Adrenal gland (tissue), 12 donors: ENCODE measurements around the gene B3GALT6. TPM values are rescaled to one million over a fixed set of nuclear protein-coding genes. Genes with fewer than 3 reads are reported as not detected.

Experiments used
- DNase-seq, 7 donors: peaks; one replicate each; pipeline ENCODE4 v3.0.0-alpha.2; 2019 to 2020
- H3K27ac ChIP-seq, 5 donors: fragments of 200-600 bp; sonication (generic) in 4 of 5; 1 replicate in 3 of 5; 2 replicates in 2 of 5; pipeline versions ENCODE4 v1.5.1 to v1.8.0; 2016 to 2020; ENCODE audit warnings: mild to moderate bottlenecking in 1 of 5
- H3K27me3 ChIP-seq: fragments of 200-600 bp; 2 replicates; pipeline ENCODE4 v1.8.0; 2021
- H3K36me3 ChIP-seq, 2 donors: fragments of 200-600 bp; replicated peaks in 1 of 2; 1 replicate in 1 of 2; 2 replicates in 1 of 2; pipeline versions ENCODE4 v1.5.1 to v1.8.0; 2018 to 2022
- H3K4me1 ChIP-seq, 2 donors: fragments of 200-600 bp; replicated peaks in 1 of 2; 1 replicate in 1 of 2; 2 replicates in 1 of 2; pipeline versions ENCODE4 v1.5.1 to v1.8.0; 2018 to 2021
- H3K4me3 ChIP-seq, 4 donors: fragments of 200-600 bp; sonication (generic) in 3 of 4; one replicate each; pipeline ENCODE4 v1.5.1; 2016 to 2018
- H3K9me3 ChIP-seq, 3 donors: fragments of 200-600 bp; sonication (generic) in 1 of 3; replicated peaks in 1 of 3; 1 replicate in 2 of 3; 2 replicates in 1 of 3; pipeline versions ENCODE4 v1.5.1 to v1.8.0; 2016 to 2021
- CTCF ChIP-seq, 6 experiments: fragments of 450-650 bp in 4 of 6; fragments of 200-600 bp in 2 of 6; sonication (generic) in 1 of 6; IDR thresholded peaks; 1 replicate in 5 of 6; 2 replicates in 1 of 6; pipeline versions ENCODE4 v1.5.1 to v1.8.0; 2016 to 2021; ENCODE audit warnings: antibody characterized with exemption in 6 of 6, mild to moderate bottlenecking in 2 of 6, moderate library complexity in 1 of 6
- POLR2A ChIP-seq, 2 donors: fragments of 450-650 bp; IDR thresholded peaks; one replicate each; pipeline ENCODE4 v1.6.1; 2017; ENCODE audit warnings: antibody characterized with exemption in 2 of 2, mild to moderate bottlenecking in 2 of 2, moderate library complexity in 1 of 2
- WGBS, 4 donors: extraction: QIAGEN DNeasy Blood & Tissue Kit in 2 of 4; methylation state at CpG; one replicate each; pipeline versions ENCODE4 v1.1.5 to v1.1.7; 2013 to 2017; 5-methylcytosine and 5-hydroxymethylcytosine counted together
- intact Hi-C, 2 donors: fragments of 100-400 bp; cut with DNase I; formaldehyde crosslinking; loops; one replicate each; pipeline versions ENCODE4 v1.14.1 to v1.15.0; 2022 to 2023
- polyA plus RNA-seq, 3 donors: library from polyadenylated mRNA; stranded (reverse); fragments of 200-250 nt in 2 of 3; fragments of 350-450 nt in 1 of 3; fragmentation: Illumina TruSeq in 1 of 3; extraction: RNeasy Lipid Tissue Mini Kit (QIAGEN cat#74804) in 1 of 3; gene quantifications; one replicate each; pipeline ENCODE4 v1.2.3, GENCODE V29; 2013 to 2014
- total RNA-seq, 9 donors: library from RNA; depleted of rRNA in 4 of 9; stranded (reverse); fragments of >200 nt in 4 of 9; fragments of 120-200 nt in 1 of 9; fragmentation: NEBNext Ultra II Directional in 1 of 9; extraction: Animal tissue kit (Norgen Biotek cat#: 25700) in 1 of 9; gene quantifications; one replicate each; pipeline versions ENCODE4 v1.1.0 to v1.2.4, GENCODE V29; 2013 to 2023
- donor health status: healthy with polysubstance abuse.
- donor health status: Bipolar disorder and iron deficiency.
- donor health status: DM: yes; HTN: yes; CAD: no.
- donor health status: DM: no; HTN: no; CAD: no.
- donor health status: DM: no; HTN: no; CAD: no.
- donor health status: DM: yes; HTN: yes; CAD: no.

B3GALT6 gene
- total and polyA plus RNA-seq, 12 donors: 7.2 to 39.4 (median 16.7) TPM

- peaks cover 0 to 33% of the 10 kb centered on the region in 2 donors for H3K36me3 ChIP-seq
- H3K4me1 ChIP-seq: peaks cover 15 to 29% of the 10 kb centered on the region in 2 donors
Measured at GRCh38 chr1:1268284-1268682, 36.2 kb downstream of the B3GALT6 start.

GRCh38 chr1:1270813-1271212 lies 38.8 kb downstream of the B3GALT6 start:
- 69 to 91% (median 82%) methylated on average over 7 of the region's 7 CpGs for WGBS, 4 donors
- Histone ChIP-seq H3K27me3 (no peaks in the 10 kb centered on the region), H3K4me3 (peak overlapping the region in 1 of 4 donors; percentile 12), H3K27ac (no peak overlapping the region), H3K9me3 (no peaks in the 10 kb centered on the region), H3K4me1 (peaks cover 20 to 38% of the 10 kb centered on the region in 2 donors), H3K36me3 (peaks cover 0 to 13% of the 10 kb centered on the region in 2 donors)
- intact Hi-C loops: no loop called here
- TF ChIP-seq POLR2A (IDR thresholded peaks at IDR 0.05): no peak
- no peak for TF ChIP-seq CTCF (IDR thresholded peaks at IDR 0.05)
- no peak for DNase-seq

More at GRCh38 chr1:1268284-1268682, 36.2 kb downstream of the B3GALT6 start:
- no peak for TF ChIP-seq POLR2A (IDR thresholded peaks at IDR 0.05)
- TF ChIP-seq CTCF (IDR thresholded peaks at IDR 0.05): no peak
- WGBS, 4 donors: 92 to 97% (median 96%) methylated on average over 13 of the region's 13 CpGs
- H3K27ac ChIP-seq: no peak overlapping the region
- DNase-seq: no peak
- no peaks in the 10 kb centered on the region for H3K27me3 ChIP-seq
- no peaks in the 10 kb centered on the region for H3K9me3 ChIP-seq
- no peak overlapping the region for H3K4me3 ChIP-seq
- intact Hi-C loops: no loop called here

GRCh38 chr1:1272341-1273208 lies 40.5 kb downstream of the B3GALT6 start:
- peak overlapping the region in 4 of 5 donors; percentile 51 to 97 (median 76) for H3K27ac ChIP-seq
- H3K9me3 ChIP-seq: no peaks in the 10 kb centered on the region
- peaks cover 0 to 3% of the 10 kb centered on the region in 2 donors for H3K36me3 ChIP-seq
- H3K27me3 ChIP-seq: no peaks in the 10 kb centered on the region
- TF ChIP-seq CTCF (IDR thresholded peaks at IDR 0.05) (no peak), POLR2A (IDR thresholded peaks at IDR 0.05) (no peak)
- H3K4me1 ChIP-seq: peaks cover 20 to 38% of the 10 kb centered on the region in 2 donors
- H3K4me3 ChIP-seq: peak overlapping the region; percentile 62 to 98 (median 78)
- peak in 1 of 7 donors; percentile 36 for DNase-seq
- intact Hi-C loops: no loop called here
- WGBS, 4 donors: 20 to 34% (median 26%) methylated on average over 22 to 43 of the region's 43 CpGs

GRCh38 chr1:1273209-1273511 lies 41.1 kb downstream of the B3GALT6 start:
- H3K4me1 ChIP-seq: peaks cover 20 to 38% of the 10 kb centered on the region in 2 donors
- no peaks in the 10 kb centered on the region for H3K36me3 ChIP-seq
- peak overlapping the region; percentile 62 to 98 (median 78) for H3K4me3 ChIP-seq
- TF ChIP-seq CTCF (IDR thresholded peaks at IDR 0.05) (no peak), POLR2A (IDR thresholded peaks at IDR 0.05) (no peak)
- peak overlapping the region; percentile 30 to 97 (median 74) for H3K27ac ChIP-seq
- 0% methylated on average over 2 to 31 of the region's 31 CpGs for WGBS, 4 donors
- intact Hi-C loops: no loop called here
- H3K9me3 ChIP-seq: no peaks in the 10 kb centered on the region
- no peaks in the 10 kb centered on the region for H3K27me3 ChIP-seq
- peak in 2 of 7 donors; percentile 55 to 64 for DNase-seq
